Liver (tissue), 9 donors: ENCODE measurements around the gene URB1. TPM values are rescaled to one million over a fixed set of nuclear protein-coding genes. Genes with fewer than 3 reads are reported as not detected.

Experiments
- DNase-seq: peaks from one replicate; pipeline ENCODE4 v3.0.0-alpha.2; 2017; ENCODE audit warnings: low spot score
- H3K27ac ChIP-seq, 2 donors: one replicate each; pipeline ENCODE4 v1.7.0; 2013; ENCODE audit warnings: inconsistent platforms in 2 of 2, low read length in 2 of 2, control low read depth in 1 of 2, low read depth in 1 of 2, mild to moderate bottlenecking in 1 of 2
- H3K27me3 ChIP-seq, 4 donors: one replicate each; pipeline versions ENCODE4 v1.6.1 to v1.7.0; 2013; ENCODE audit warnings: low read length in 3 of 4, inconsistent platforms in 1 of 4, mild to moderate bottlenecking in 1 of 4, moderate library complexity in 1 of 4; ENCODE audit not compliant: control insufficient read depth in 4 of 4, insufficient read depth in 4 of 4
- H3K36me3 ChIP-seq, 4 donors: one replicate each; pipeline versions ENCODE4 v1.6.1 to v1.7.0; 2013; ENCODE audit warnings: low read length in 3 of 4, mild to moderate bottlenecking in 3 of 4, low read depth in 1 of 4, moderate library complexity in 1 of 4; ENCODE audit not compliant: control insufficient read depth in 4 of 4, insufficient read depth in 3 of 4
- H3K4me1 ChIP-seq, 4 donors: one replicate each; pipeline versions ENCODE4 v1.6.1 to v1.7.0; 2013; ENCODE audit warnings: low read length in 3 of 4, mild to moderate bottlenecking in 3 of 4, moderate library complexity in 1 of 4; ENCODE audit not compliant: control insufficient read depth in 4 of 4, insufficient read depth in 4 of 4
- H3K4me3 ChIP-seq, 3 donors: one replicate each; pipeline versions ENCODE4 v1.6.1 to v1.7.0; 2013; ENCODE audit warnings: low read length in 3 of 3, control low read depth in 1 of 3, low read depth in 1 of 3, mild to moderate bottlenecking in 1 of 3
- H3K9ac ChIP-seq, 2 donors: one replicate each; pipeline ENCODE4 v1.7.0; 2013; ENCODE audit warnings: low read length in 2 of 2, mild to moderate bottlenecking in 2 of 2, moderate library complexity in 2 of 2, control low read depth in 1 of 2, low read depth in 1 of 2
- H3K9me3 ChIP-seq, 4 donors: one replicate each; pipeline versions ENCODE4 v1.6.1 to v1.7.0; 2013; ENCODE audit warnings: low read length in 3 of 4; ENCODE audit not compliant: control insufficient read depth in 4 of 4
- ATF3 ChIP-seq: IDR thresholded peaks from 2 replicates; pipeline ENCODE4 v1.6.1; 2016; ENCODE audit warnings: antibody characterized with exemption
- CTCF ChIP-seq: fragments of 150-350 bp; IDR thresholded peaks from 2 replicates; pipeline ENCODE4 v1.5.1; 2017; ENCODE audit warnings: improper control_type of control experiment, low read depth, low read length; ENCODE audit not compliant: missing input control
- FOXA1 ChIP-seq: IDR thresholded peaks from 2 replicates; pipeline ENCODE4 v1.6.1; 2016; ENCODE audit warnings: antibody characterized with exemption
- FOXA2 ChIP-seq: IDR thresholded peaks from 2 replicates; pipeline ENCODE4 v1.6.1; 2016; ENCODE audit warnings: antibody characterized with exemption
- GABPA ChIP-seq, 2 donors: IDR thresholded peaks in 1 of 2; conservative IDR thresholded peaks in 1 of 2; 2 replicates each; pipeline ENCODE4 v1.6.1; 2016; ENCODE audit warnings: antibody characterized with exemption in 2 of 2, mild to moderate bottlenecking in 1 of 2, moderate library complexity in 1 of 2
- HNF4A ChIP-seq, 2 donors: conservative IDR thresholded peaks; 2 replicates each; pipeline ENCODE4 v1.6.1; 2016; ENCODE audit warnings: antibody characterized with exemption in 2 of 2, mild to moderate bottlenecking in 2 of 2
- HNF4G ChIP-seq: IDR thresholded peaks from 2 replicates; pipeline ENCODE4 v1.6.1; 2016; ENCODE audit warnings: antibody characterized with exemption
- JUND ChIP-seq, 2 donors: IDR thresholded peaks; 2 replicates each; pipeline ENCODE4 v1.6.1; 2016; ENCODE audit warnings: antibody characterized with exemption in 2 of 2
- MAX ChIP-seq: IDR thresholded peaks from 2 replicates; pipeline ENCODE4 v1.6.1; 2016; ENCODE audit warnings: antibody characterized with exemption
- NR2F2 ChIP-seq: IDR thresholded peaks from 2 replicates; pipeline ENCODE4 v1.6.1; 2016; ENCODE audit warnings: antibody characterized with exemption
- RAD21 ChIP-seq, 2 donors: IDR thresholded peaks; 2 replicates each; pipeline ENCODE4 v1.6.1; 2016; ENCODE audit warnings: antibody characterized with exemption in 2 of 2, mild to moderate bottlenecking in 2 of 2
- REST ChIP-seq: IDR thresholded peaks from 2 replicates; pipeline ENCODE4 v1.6.1; 2016; ENCODE audit warnings: antibody characterized with exemption, mild to moderate bottlenecking
- SP1 ChIP-seq: IDR thresholded peaks from 2 replicates; pipeline ENCODE4 v1.6.1; 2018; ENCODE audit warnings: antibody characterized with exemption, mild to moderate bottlenecking
- TAF1 ChIP-seq: conservative IDR thresholded peaks from 2 replicates; pipeline ENCODE4 v1.6.1; 2016; ENCODE audit warnings: antibody characterized with exemption, mild to moderate bottlenecking
- YY1 ChIP-seq: IDR thresholded peaks from 2 replicates; pipeline ENCODE4 v1.6.1; 2016; ENCODE audit warnings: antibody characterized with exemption, mild to moderate bottlenecking
- ZBTB33 ChIP-seq: IDR thresholded peaks from 2 replicates; pipeline ENCODE4 v1.6.1; 2016; ENCODE audit warnings: antibody characterized with exemption
- WGBS: extraction: QIAGEN DNeasy Blood & Tissue Kit; methylation state at CpG from one replicate; pipeline ENCODE4 v1.1.7; 2013; 5-methylcytosine and 5-hydroxymethylcytosine counted together
- polyA plus RNA-seq, 2 donors: library from polyadenylated mRNA; stranded (reverse) in 1 of 2; unstranded in 1 of 2; fragments of 200-250 nt in 1 of 2; fragments of >200 nt in 1 of 2; fragmentation: Nextera tagmentation in 1 of 2; extraction: Ambion mirVana in 1 of 2; gene quantifications; one replicate each; pipeline versions ENCODE4 v1.2.1 to v1.2.3, GENCODE V29; 2013 to 2015
- total RNA-seq, 2 donors: library from RNA; depleted of rRNA; stranded (reverse); fragments of >200 nt; gene quantifications; one replicate each; pipeline ENCODE4 v1.2.3, GENCODE V29; 2014
- donor health status: healthy.
- donor health status: healthy.
- donor health status: healthy.
- donor health status: healthy.
- donor health status: healthy.

Gene URB1
- total and polyA plus RNA-seq, 4 donors: 2.8 to 14.5 (median 7.1) TPM

- Histone ChIP-seq H3K27ac (no peak overlapping the region), H3K9me3 (no peaks in the 10 kb centered on the region), H3K27me3 (no peaks in the 10 kb centered on the region), H3K36me3 (peaks cover 20 to 83% (median 44%) of the 10 kb centered on the region in 4 donors), H3K4me1 (no peaks in the 10 kb centered on the region), H3K9ac (no peak overlapping the region), H3K4me3 (no peak overlapping the region)
- 93% methylated on average over 4 of the region's 4 CpGs for WGBS
- TF ChIP-seq MAX (no peak), YY1 (no peak), HNF4G (no peak), CTCF (no peak), FOXA1 (no peak), RAD21 (IDR thresholded peaks at IDR 0.05) (no peak), FOXA2 (no peak)
- DNase-seq: no peak
Measured at GRCh38 chr21:32364796-32365195, 28.0 kb downstream of the URB1 start.

GRCh38 chr21:32364387-32364786 is 28.4 kb downstream of the URB1 start:
- Histone ChIP-seq H3K27ac (no peak overlapping the region), H3K9me3 (no peaks in the 10 kb centered on the region), H3K4me1 (no peaks in the 10 kb centered on the region), H3K27me3 (no peaks in the 10 kb centered on the region), H3K36me3 (peaks cover 20 to 84% (median 47%) of the 10 kb centered on the region in 4 donors), H3K4me3 (no peak overlapping the region), H3K9ac (no peak overlapping the region)
- WGBS: 85% methylated on average over 7 of the region's 7 CpGs
- TF ChIP-seq HNF4G (no peak), NR2F2 (no peak), RAD21 (IDR thresholded peaks at IDR 0.05) (no peak), FOXA2 (no peak), FOXA1 (no peak), CTCF (no peak), ATF3 (no peak), SP1 (no peak), YY1 (no peak), TAF1 (no peak), ZBTB33 (no peak), GABPA (IDR thresholded peaks at IDR 0.05 in 1 of 2, conservative IDR thresholded peaks at IDR 0.05 in 1 of 2) (no peak), HNF4A (conservative IDR thresholded peaks at IDR 0.05) (no peak), JUND (IDR thresholded peaks at IDR 0.05) (no peak), MAX (no peak), REST (no peak)
- no peak for DNase-seq
